ENCODE results near the gene CRB2.
A peak's percentile ranks its signal among the peaks of the same experiment; 100 is the strongest.

Gene CRB2

GRCh38 chr9:123371805-123372590 lies 16.0 kb downstream of the CRB2 start:
- no peak for TF ChIP-seq CTCF (IDR thresholded peaks at IDR 0.05)

GRCh38 chr9:123372766-123373446 lies 16.9 kb downstream of the CRB2 start:
- TF ChIP-seq CTCF (IDR thresholded peaks at IDR 0.05) = no peak

DNA sequence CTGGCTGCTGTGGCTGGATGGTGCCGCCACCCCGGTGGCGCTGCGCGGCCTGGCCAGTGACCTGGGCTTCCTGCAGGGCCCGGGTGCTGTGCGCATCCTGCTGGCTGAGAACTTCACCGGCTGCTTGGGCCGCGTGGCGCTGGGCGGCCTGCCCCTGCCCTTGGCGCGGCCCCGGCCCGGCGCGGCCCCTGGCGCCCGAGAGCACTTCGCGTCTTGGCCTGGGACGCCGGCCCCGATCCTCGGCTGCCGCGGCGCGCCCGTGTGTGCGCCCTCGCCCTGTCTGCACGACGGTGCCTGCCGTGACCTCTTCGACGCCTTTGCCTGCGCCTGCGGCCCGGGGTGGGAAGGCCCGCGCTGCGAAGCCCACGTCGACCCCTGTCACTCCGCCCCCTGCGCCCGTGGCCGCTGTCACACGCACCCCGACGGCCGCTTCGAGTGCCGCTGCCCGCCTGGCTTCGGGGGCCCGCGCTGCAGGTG lies 17.5 kb downstream of the CRB2 start:
- peak; percentile 19; the same call in 1 of the 2 replicates for TF ChIP-seq CTCF (IDR thresholded peaks at IDR 0.05)

DNA sequence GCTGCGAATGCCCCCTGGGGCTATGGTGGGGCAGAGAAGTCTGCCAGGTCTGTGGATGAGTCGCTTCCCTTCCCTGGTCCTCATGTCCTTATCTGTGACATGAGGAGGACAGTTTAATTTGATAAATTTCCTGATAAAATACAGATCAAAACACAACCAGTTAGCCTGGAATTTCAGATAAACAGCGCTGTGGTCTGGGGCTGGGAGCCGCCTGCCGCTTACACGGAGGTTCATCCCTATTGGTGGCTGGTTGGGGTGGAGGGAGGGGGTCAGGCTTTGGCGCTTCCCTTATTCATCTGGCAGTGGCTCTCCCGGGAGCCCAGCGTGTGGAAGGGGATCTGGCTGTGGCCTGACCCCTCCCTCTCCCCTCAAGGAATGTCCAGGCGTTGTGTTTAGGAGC lies 17.9 kb downstream of the CRB2 start:
- TF ChIP-seq CTCF (IDR thresholded peaks at IDR 0.05) = no peak

- TF ChIP-seq CTCF (IDR thresholded peaks at IDR 0.05) = no peak
Observed at GRCh38 chr9:123375469-123376132, 19.6 kb downstream of the CRB2 start.

GRCh38 chr9:123376218-123377071 lies 20.4 kb downstream of the CRB2 start:
- TF ChIP-seq CTCF (IDR thresholded peaks at IDR 0.05) = no peak

All from LNCAP (cell line).